ENCODE results near the gene RYR3. TPM values are rescaled to one million over a fixed set of nuclear protein-coding genes. Genes with fewer than 3 reads are reported as not detected.

RYR3 gene
- total and polyA plus RNA-seq, 2 donors (not counting 1 experiment from before 2014, with no cell fraction given) = 0.17 TPM; not detected in 1

DNA sequence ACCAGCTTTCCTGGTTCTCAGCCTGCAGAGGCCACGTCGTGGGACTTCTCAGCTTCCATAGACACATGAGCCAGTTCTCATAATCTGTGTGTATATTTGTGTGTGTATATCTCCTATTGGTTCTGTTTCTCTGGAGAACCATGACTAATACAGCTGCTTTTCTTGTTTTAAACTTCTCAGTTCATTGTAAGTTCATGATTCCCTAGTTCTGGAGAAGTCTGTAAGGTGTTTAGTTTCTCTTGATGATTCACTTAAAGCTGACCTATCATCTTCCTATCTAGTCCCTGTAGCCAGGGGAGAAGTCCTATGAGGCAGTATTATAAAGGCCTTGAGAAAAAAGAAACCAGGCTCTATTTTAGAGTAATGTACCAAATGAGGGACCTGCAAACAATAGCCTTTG, 147.7 kb downstream of the RYR3 start:
- no peak for TF ChIP-seq EZH2 (IDR thresholded peaks at IDR 0.05; ENCODE audit: low read length, missing control alignments)
- TF ChIP-seq, protein P1, sequence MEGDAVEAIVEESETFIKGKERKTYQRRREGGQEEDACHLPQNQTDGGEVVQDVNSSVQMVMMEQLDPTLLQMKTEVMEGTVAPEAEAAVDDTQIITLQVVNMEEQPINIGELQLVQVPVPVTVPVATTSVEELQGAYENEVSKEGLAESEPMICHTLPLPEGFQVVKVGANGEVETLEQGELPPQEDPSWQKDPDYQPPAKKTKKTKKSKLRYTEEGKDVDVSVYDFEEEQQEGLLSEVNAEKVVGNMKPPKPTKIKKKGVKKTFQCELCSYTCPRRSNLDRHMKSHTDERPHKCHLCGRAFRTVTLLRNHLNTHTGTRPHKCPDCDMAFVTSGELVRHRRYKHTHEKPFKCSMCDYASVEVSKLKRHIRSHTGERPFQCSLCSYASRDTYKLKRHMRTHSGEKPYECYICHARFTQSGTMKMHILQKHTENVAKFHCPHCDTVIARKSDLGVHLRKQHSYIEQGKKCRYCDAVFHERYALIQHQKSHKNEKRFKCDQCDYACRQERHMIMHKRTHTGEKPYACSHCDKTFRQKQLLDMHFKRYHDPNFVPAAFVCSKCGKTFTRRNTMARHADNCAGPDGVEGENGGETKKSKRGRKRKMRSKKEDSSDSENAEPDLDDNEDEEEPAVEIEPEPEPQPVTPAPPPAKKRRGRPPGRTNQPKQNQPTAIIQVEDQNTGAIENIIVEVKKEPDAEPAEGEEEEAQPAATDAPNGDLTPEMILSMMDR (conservative IDR thresholded peaks at IDR 0.05 in 1 of 2, IDR thresholded peaks at IDR 0.05 in 1 of 2; ENCODE audit: low read depth in 1 of 2, low read length in 2 of 2) = no peak
- no peak overlapping the region for H3K4me2 ChIP-seq (ENCODE audit: extremely low read depth, insufficient read depth, low read length)
- no peak overlapping the region for H3K4me3 ChIP-seq (replicated peaks in 1 of 4; ENCODE audit: control extremely low read depth in 1 of 4, insufficient read depth in 1 of 4, low read depth in 3 of 4, low read length in 4 of 4)
- no peaks in the 10 kb centered on the region for H3K27me3 ChIP-seq (ENCODE audit: control insufficient read depth, insufficient read depth, low read length)
- no peaks in the 10 kb centered on the region for H3K9me3 ChIP-seq (ENCODE audit: control insufficient read depth, insufficient read depth, low read depth, low read length)
- no peaks in the 10 kb centered on the region for H3K36me3 ChIP-seq (ENCODE audit: control insufficient read depth, insufficient read depth, low read length)
- H3K79me2 ChIP-seq (ENCODE audit: control insufficient read depth, insufficient read depth, low read length) = no peaks in the 10 kb centered on the region
- H3K4me1 ChIP-seq (ENCODE audit: control insufficient read depth, extremely low read depth, insufficient read depth, low read length) = no peaks in the 10 kb centered on the region
- H3K27ac ChIP-seq (ENCODE audit: insufficient read depth, low read length) = no peak overlapping the region
- H2AFZ ChIP-seq (ENCODE audit: low read length) = no peak overlapping the region
- DNase-seq (ENCODE audit: low read depth in 2 of 2) = no peak
- H3K9ac ChIP-seq (ENCODE audit: insufficient read depth, low read length) = no peak overlapping the region
- no peaks in the 10 kb centered on the region for H4K20me1 ChIP-seq (ENCODE audit: control insufficient read depth, extremely low read depth, insufficient read depth, low read length)

DNA sequence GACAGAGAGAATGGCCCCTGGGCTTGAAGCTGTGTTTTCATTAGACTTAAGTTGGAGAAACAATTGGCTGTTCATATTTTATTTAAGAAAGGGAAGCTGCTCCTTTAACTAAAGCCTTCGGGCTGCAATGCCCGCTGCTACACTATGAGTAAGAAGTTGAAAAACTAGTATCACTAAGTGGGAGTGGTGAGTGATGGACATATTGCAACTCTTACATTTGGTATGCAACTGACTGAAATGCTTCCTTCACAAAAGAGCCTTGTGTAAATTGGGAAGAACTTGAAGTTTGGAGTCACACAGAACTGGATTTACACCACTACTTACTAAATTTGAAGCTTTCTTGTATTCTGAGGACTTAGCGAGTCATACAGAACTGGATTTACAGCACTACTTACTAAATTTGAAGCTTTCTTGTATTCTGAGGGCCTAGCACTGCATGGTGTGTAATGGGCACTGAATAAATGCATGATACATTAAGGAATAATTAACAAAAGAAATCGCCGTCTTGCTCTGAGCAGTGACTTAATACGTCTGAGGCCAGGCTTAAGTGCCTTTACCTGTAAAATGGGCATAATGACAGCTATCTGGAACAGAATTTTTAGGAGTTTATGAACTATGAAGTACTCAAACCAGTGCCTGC, 149.5 kb downstream of the RYR3 start:
- Histone ChIP-seq H3K27ac (ENCODE audit: insufficient read depth, low read length) (no peak overlapping the region), H2AFZ (ENCODE audit: low read length) (no peak overlapping the region), H3K4me1 (ENCODE audit: control insufficient read depth, extremely low read depth, insufficient read depth, low read length) (no peaks in the 10 kb centered on the region), H3K4me3 (replicated peaks in 1 of 4; ENCODE audit: control extremely low read depth in 1 of 4, insufficient read depth in 1 of 4, low read depth in 3 of 4, low read length in 4 of 4) (no peak overlapping the region), H3K9ac (ENCODE audit: insufficient read depth, low read length) (no peak overlapping the region), H3K27me3 (ENCODE audit: control insufficient read depth, insufficient read depth, low read length) (no peaks in the 10 kb centered on the region), H3K36me3 (ENCODE audit: control insufficient read depth, insufficient read depth, low read length) (no peaks in the 10 kb centered on the region), H3K4me2 (ENCODE audit: extremely low read depth, insufficient read depth, low read length) (no peak overlapping the region), H3K79me2 (ENCODE audit: control insufficient read depth, insufficient read depth, low read length) (no peaks in the 10 kb centered on the region), H3K9me3 (ENCODE audit: control insufficient read depth, insufficient read depth, low read depth, low read length) (no peaks in the 10 kb centered on the region), H4K20me1 (ENCODE audit: control insufficient read depth, extremely low read depth, insufficient read depth, low read length) (no peaks in the 10 kb centered on the region)
- no peak for DNase-seq (ENCODE audit: low read depth in 2 of 2)
- TF ChIP-seq, protein P1 (conservative IDR thresholded peaks at IDR 0.05 in 1 of 2, IDR thresholded peaks at IDR 0.05 in 1 of 2; ENCODE audit: low read depth in 1 of 2, low read length in 2 of 2) = no peak
- no peak for TF ChIP-seq EZH2 (IDR thresholded peaks at IDR 0.05; ENCODE audit: low read length, missing control alignments)

GRCh38 chr15:33461671-33462070, 150.9 kb downstream of the RYR3 start:
- no peak overlapping the region for H3K27ac ChIP-seq (ENCODE audit: insufficient read depth, low read length)
- no peaks in the 10 kb centered on the region for H3K36me3 ChIP-seq (ENCODE audit: control insufficient read depth, insufficient read depth, low read length)
- H3K9ac ChIP-seq (ENCODE audit: insufficient read depth, low read length) = no peak overlapping the region
- no peaks in the 10 kb centered on the region for H3K4me1 ChIP-seq (ENCODE audit: control insufficient read depth, extremely low read depth, insufficient read depth, low read length)
- H3K9me3 ChIP-seq (ENCODE audit: control insufficient read depth, insufficient read depth, low read depth, low read length) = no peaks in the 10 kb centered on the region
- H3K27me3 ChIP-seq (ENCODE audit: control insufficient read depth, insufficient read depth, low read length) = no peaks in the 10 kb centered on the region
- no peak overlapping the region for H3K4me3 ChIP-seq (replicated peaks in 1 of 4; ENCODE audit: control extremely low read depth in 1 of 4, insufficient read depth in 1 of 4, low read depth in 3 of 4, low read length in 4 of 4)
- no peaks in the 10 kb centered on the region for H4K20me1 ChIP-seq (ENCODE audit: control insufficient read depth, extremely low read depth, insufficient read depth, low read length)
- no peak for DNase-seq (ENCODE audit: low read depth in 2 of 2)
- H2AFZ ChIP-seq (ENCODE audit: low read length) = no peak overlapping the region
- TF ChIP-seq, protein P1 (conservative IDR thresholded peaks at IDR 0.05 in 1 of 2, IDR thresholded peaks at IDR 0.05 in 1 of 2; ENCODE audit: low read depth in 1 of 2, low read length in 2 of 2) = no peak
- no peak for TF ChIP-seq EZH2 (IDR thresholded peaks at IDR 0.05; ENCODE audit: low read length, missing control alignments)
- no peak overlapping the region for H3K4me2 ChIP-seq (ENCODE audit: extremely low read depth, insufficient read depth, low read length)
- no peaks in the 10 kb centered on the region for H3K79me2 ChIP-seq (ENCODE audit: control insufficient read depth, insufficient read depth, low read length)
